ENCODE data around the gene TMEFF1. TPM values are rescaled to one million over a fixed set of nuclear protein-coding genes. Genes with fewer than 3 reads are reported as not detected.

TMEFF1 gene
- total and polyA plus RNA-seq, 2 of the 8 experiments (the other 6 are each of a cell fraction or from before 2014, with no cell fraction given), result 13.5 to 68.2 TPM

GRCh38 chr9:100619665-100620064 lies 146.7 kb downstream of the TMEFF1 start:
- Histone ChIP-seq H4K5ac (ENCODE audit: insufficient read length, low read depth, low read length) (no peak overlapping the region), H2BK15ac (ENCODE audit: low read length) (no peak overlapping the region), H3K4me3 (ENCODE audit: extremely low read depth in 1 of 4, insufficient read depth in 2 of 4, low read depth in 3 of 4, low read length in 4 of 4) (no peak overlapping the region), H2BK120ac (replicated peaks; ENCODE audit: low read depth, low read length) (no peak overlapping the region), H4K91ac (replicated peaks; ENCODE audit: insufficient read length, low read length) (no peak overlapping the region), H2BK5ac (ENCODE audit: low read depth, low read length) (no peak overlapping the region), H3K36me3 (ENCODE audit: control insufficient read depth in 2 of 4, insufficient read depth in 4 of 4, low read length in 3 of 4) (no peaks in the 10 kb centered on the region), H2AFZ (ENCODE audit: low read length) (no peak overlapping the region), H3K79me1 (ENCODE audit: low read depth, low read length) (no peaks in the 10 kb centered on the region), H3K4me2 (ENCODE audit: insufficient read depth in 1 of 2, low read depth in 2 of 2, low read length in 2 of 2) (no peak overlapping the region), H3K9me3 (ENCODE audit: insufficient read depth in 2 of 2, low read depth in 1 of 2, low read length in 1 of 2) (no peaks in the 10 kb centered on the region), H3K27me3 (replicated peaks in 1 of 4; ENCODE audit: control insufficient read depth in 3 of 4, extremely low read depth in 1 of 4, insufficient read depth in 3 of 4, low read length in 3 of 4) (no peaks in the 10 kb centered on the region), H3K9ac (replicated peaks in 1 of 4; ENCODE audit: extremely low read depth in 1 of 4, low read depth in 3 of 4, low read length in 3 of 4) (no peak overlapping the region), H3K56ac (replicated peaks; ENCODE audit: insufficient read length, low read depth, low read length) (no peak overlapping the region), H4K20me1 (replicated peaks in 1 of 2; ENCODE audit: control insufficient read depth in 1 of 2, insufficient read depth in 2 of 2, low read length in 2 of 2) (no peaks in the 10 kb centered on the region), H3K14ac (ENCODE audit: insufficient read length) (no peak overlapping the region), H3K4ac (replicated peaks; ENCODE audit: insufficient read length, low read depth, low read length) (no peak overlapping the region), H2BK20ac (ENCODE audit: low read length) (no peak overlapping the region), H3K23me2 (ENCODE audit: low read depth, low read length) (no peaks in the 10 kb centered on the region), H2AK5ac (ENCODE audit: low read depth, low read length) (no peak overlapping the region), H3K4me1 (replicated peaks in 1 of 4; ENCODE audit: control insufficient read depth in 3 of 4, insufficient read depth in 4 of 4, low read length in 3 of 4) (no peaks in the 10 kb centered on the region), H3K79me2 (ENCODE audit: control insufficient read depth in 1 of 2, insufficient read depth in 2 of 2, low read length in 2 of 2) (no peaks in the 10 kb centered on the region), H3K27ac (ENCODE audit: low read depth, low read length) (no peak overlapping the region), H3K18ac (ENCODE audit: extremely low read depth, low read length) (no peak overlapping the region), H4K8ac (ENCODE audit: extremely low read depth, insufficient read depth, low read length) (no peak overlapping the region), H2BK12ac (ENCODE audit: low read depth, low read length) (no peak overlapping the region; the same call in 1 of the 2 replicates), H3K23ac (ENCODE audit: insufficient read length) (no peak overlapping the region)
- no peak for FAIRE-seq
- no peak for TF ChIP-seq CTBP2 (IDR thresholded peaks at IDR 0.05; ENCODE audit: borderline replicate concordance, insufficient read depth, insufficient read length, low read length)
- no peak for TF ChIP-seq CEBPB (IDR thresholded peaks at IDR 0.05; ENCODE audit: low read depth, low read length)
- TF ChIP-seq BACH1 (IDR thresholded peaks at IDR 0.05; ENCODE audit: low read length), result no peak
- no peak for TF ChIP-seq HDAC2 (IDR thresholded peaks at IDR 0.05; ENCODE audit: borderline replicate concordance in 1 of 2, low read depth in 2 of 2, low read length in 2 of 2)
- no peak for TF ChIP-seq TAF7 (optimal IDR thresholded peaks at IDR 0.05; ENCODE audit: borderline replicate concordance, low read depth, low read length)
- TF ChIP-seq TAF1 (IDR thresholded peaks at IDR 0.05; ENCODE audit: low read depth, low read length), result no peak
- TF ChIP-seq POLR2A (IDR thresholded peaks at IDR 0.05; ENCODE audit: control extremely low read depth in 1 of 2, low read depth in 2 of 2, low read length in 2 of 2), result no peak
- no peak for TF ChIP-seq USF2 (IDR thresholded peaks at IDR 0.05; ENCODE audit: low read length)
- TF ChIP-seq SUZ12 (IDR thresholded peaks at IDR 0.05; ENCODE audit: low read length), result no peak
- TF ChIP-seq CHD1 (IDR thresholded peaks at IDR 0.05; ENCODE audit: low read depth, low read length), result no peak
- TF ChIP-seq SRF (IDR thresholded peaks at IDR 0.05; ENCODE audit: low read depth, low read length), result no peak
- TF ChIP-seq MAFK (IDR thresholded peaks at IDR 0.05; ENCODE audit: low read depth, low read length), result no peak
- 74% methylated on average over 5 of the region's 5 CpGs; no CpG with 5 or more reads in 1 of the 2 experiments for WGBS, 2 experiments (ENCODE audit: extremely low coverage in 1 of 2, insufficient coverage in 1 of 2, insufficient read length in 1 of 2, insufficient replicate concordance in 2 of 2, low coverage in 1 of 2, low lambda C conversion rate in 2 of 2, missing lambda C conversion rate in 1 of 2)
- POLR2A ChIA-PET (ENCODE audit: partially characterized antibody), result interaction anchor here (1.9 kb wide), 1 partner anchor 18 kb away, joined by 4 read pairs; no protein-coding TSS in a partner anchor
- DNase-seq (ENCODE audit: low read depth in 1 of 2, low spot score in 2 of 2), result no peak
- CTCF ChIA-PET (ENCODE audit: partially characterized antibody), result interaction anchor here (0.9 to 4.0 kb wide), 6 partner anchors 10 to 81 kb away, joined by 3 to 31 read pairs (median 4); no protein-coding TSS in a partner anchor
